C4-2B (cell line): Measurements from ENCODE around the gene MICAL1.
"Not testable (repeated sequence)": the region's sequence is repeated elsewhere in the genome, so short reads cannot be mapped to it uniquely, and the experiment has no call there.

Experiments used
- H3K27ac ChIP-seq: fragments of 450-650 bp; 2 replicates; pipeline ENCODE4 v1.5.1; 2017
- CTCF ChIP-seq: fragments of 450-650 bp; conservative IDR thresholded peaks from 2 replicates; pipeline ENCODE4 v1.5.1; 2017; ENCODE audit warnings: mild to moderate bottlenecking
- ZFX ChIP-seq: fragments of 450-650 bp; IDR thresholded peaks from 2 replicates; pipeline ENCODE4 v1.6.1; 2017

The MICAL1 gene

GRCh38 chr6:109466212-109466923 is 10.8 kb upstream of the MICAL1 start:
- TF ChIP-seq ZFX, result no peak
- TF ChIP-seq CTCF, result no peak
- peak overlapping the region; percentile 66 for H3K27ac ChIP-seq

GRCh38 chr6:109465772-109466171 is 10.2 kb upstream of the MICAL1 start:
- no peak for TF ChIP-seq ZFX
- no peak for TF ChIP-seq CTCF
- H3K27ac ChIP-seq, result peak overlapping the region; percentile 66

GRCh38 chr6:109461733-109462526 is 6.4 kb upstream of the MICAL1 start:
- no peak overlapping the region for H3K27ac ChIP-seq
- TF ChIP-seq ZFX (no peak), CTCF (no peak)

GRCh38 chr6:109461205-109461604 is 5.6 kb upstream of the MICAL1 start:
- H3K27ac ChIP-seq, result not testable (repeated sequence)

- TF ChIP-seq CTCF (no peak), ZFX (no peak)
- H3K27ac ChIP-seq, result no peak overlapping the region
These were observed 4.7 kb upstream of the MICAL1 start for GRCh38 chr6:109460161-109460829.

GRCh38 chr6:109458774-109459531 is 3.4 kb upstream of the MICAL1 start:
- TF ChIP-seq CTCF (no peak), ZFX (no peak)
- H3K27ac ChIP-seq, result peak overlapping the region; percentile 84; the same call in 1 of the 2 replicates

- TF ChIP-seq CTCF (no peak), ZFX (no peak)
- H3K27ac ChIP-seq, result peak overlapping the region; percentile 84; the same call in 1 of the 2 replicates
These were observed 2.0 kb upstream of the MICAL1 start for GRCh38 chr6:109457562-109457996.
